Left hindlimb (tissue), 1 donor: Measurements from ENCODE around the gene NIT2.
"Not testable (repeated sequence)": the region's sequence is repeated elsewhere in the genome, so short reads cannot be mapped to it uniquely, and the experiment has no call there.

Experiments
- DNase-seq: peaks from one replicate; pipeline ENCODE4 v3.0.0-alpha.2; 2018

The NIT2 gene

DNA sequence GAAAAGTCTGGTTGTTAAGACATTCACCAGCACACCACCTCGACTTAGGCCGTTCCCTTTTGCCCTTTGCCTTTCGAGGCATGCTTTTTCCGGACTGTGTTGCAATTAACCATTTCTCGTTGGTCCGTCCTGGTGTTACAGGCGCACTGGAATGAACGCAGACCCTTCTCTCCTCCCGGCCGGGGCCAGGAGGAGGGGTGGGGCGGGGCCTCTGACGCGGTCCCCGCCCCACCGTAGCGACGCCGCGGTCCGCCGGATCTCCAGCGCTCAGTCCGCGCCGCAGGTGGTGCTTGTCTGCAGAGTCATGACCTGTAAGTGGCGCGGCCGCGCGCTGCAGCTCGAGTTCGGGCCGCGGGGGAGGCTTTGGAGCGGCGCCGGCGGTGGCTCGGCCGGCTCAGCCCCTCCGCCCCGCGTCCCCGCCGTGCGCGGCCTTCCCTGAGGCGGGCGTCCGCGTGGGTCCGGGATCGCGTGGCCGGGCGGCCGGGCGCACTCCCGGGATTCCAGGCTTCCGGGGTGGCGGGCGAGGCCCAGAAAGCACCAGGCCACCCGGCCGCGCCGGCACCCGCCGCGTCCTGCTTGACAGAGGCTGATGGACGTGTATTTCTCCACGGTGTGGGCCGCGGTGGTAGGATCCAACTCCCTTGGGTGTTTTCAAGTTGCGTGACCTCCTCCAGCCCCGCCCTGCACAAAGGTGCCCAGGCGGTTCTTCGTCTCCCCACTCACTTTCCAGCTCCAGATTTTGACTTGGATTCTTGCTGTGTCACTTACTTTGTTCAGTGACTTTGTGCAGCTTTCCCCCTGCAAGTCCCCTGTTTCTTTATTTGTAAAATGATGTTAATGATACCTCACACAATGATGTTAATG is at the start of gene NIT2:
NIT2 (plus strand) TSS at position 270 of the 864 bp plus-strand sequence; CDS start at position 305, 35 bp downstream.
- DNase-seq: peak; percentile 85

GRCh38 chr3:100288288-100288894 is 46.2 kb upstream of the NIT2 start:
- no peak for DNase-seq

DNA sequence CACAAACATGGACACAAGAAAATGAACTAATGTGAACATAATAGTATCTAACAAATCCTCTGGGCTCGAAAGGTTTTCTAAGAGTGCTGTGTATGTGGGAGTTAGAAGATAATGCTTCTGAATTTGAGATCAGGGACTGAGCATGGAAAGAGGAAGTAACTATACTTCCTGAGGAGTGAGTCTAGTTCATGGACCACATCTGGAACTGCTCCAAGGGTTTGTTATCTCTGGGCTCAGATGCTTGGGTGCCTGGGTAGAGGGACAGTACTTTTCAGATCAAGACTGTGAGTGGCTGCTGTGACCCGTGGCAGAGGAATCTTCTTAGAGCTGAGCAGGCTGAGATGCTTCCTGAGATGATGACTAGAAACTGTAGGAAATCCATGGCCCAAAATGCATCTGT is 45.2 kb upstream of the NIT2 start:
- DNase-seq: no peak

DNA sequence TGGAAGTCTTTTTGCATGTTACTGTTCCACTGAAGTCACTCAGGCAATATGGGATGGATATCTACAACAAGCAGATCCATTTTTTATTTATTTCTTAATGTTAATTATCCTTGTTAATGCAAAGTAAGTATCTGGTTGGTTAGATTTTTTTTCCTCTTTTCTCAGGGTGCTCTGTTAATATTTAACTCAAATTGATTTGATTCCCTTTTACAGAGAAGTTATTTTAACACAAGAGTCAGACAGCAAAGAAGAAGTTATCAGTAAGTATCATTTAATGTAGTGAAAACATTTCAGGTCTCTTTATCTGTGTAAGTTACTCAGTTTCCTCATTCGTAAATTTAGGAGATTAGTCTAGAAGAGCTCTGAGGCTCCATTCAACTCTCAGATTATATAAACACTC is 39.5 kb upstream of the NIT2 start:
- DNase-seq: no peak

DNA sequence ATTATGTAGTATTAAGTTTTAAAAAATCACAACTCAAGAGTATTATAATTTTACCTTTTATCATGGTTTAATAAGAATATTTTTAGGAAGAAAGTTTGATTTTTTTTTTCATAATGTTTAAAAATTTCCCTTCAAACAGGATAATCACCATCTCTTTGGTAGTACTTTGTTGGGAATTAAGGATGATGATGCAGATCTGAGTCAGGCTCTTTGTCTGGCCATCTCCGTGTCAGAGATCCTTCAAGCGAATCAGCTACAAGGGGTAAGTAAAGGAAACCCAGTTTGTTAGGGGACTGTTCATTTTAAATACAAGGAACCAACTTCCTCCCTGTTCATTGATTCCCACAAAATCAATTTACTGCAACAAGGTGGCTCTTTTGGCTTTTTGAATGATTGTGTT is 36.8 kb upstream of the NIT2 start:
- no peak for DNase-seq

DNA sequence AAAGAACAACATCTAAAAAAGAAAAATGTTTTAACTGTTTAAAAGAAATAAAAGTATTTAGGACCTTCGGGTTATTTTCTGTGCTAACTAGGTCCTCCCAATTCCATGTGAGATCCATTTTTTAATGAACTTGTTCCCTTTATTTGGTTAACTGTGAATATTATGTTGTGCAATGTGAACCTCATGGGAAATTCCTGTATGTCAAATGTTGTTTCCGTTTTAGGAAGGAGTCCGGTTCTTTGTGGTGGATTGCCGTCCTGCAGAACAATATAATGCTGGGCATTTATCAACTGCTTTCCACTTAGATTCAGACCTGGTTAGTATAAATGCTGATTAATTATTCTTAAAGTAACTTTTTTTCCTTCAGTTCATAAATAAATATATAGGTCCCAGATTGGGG is 35.5 kb upstream of the NIT2 start:
- DNase-seq: no peak

DNA sequence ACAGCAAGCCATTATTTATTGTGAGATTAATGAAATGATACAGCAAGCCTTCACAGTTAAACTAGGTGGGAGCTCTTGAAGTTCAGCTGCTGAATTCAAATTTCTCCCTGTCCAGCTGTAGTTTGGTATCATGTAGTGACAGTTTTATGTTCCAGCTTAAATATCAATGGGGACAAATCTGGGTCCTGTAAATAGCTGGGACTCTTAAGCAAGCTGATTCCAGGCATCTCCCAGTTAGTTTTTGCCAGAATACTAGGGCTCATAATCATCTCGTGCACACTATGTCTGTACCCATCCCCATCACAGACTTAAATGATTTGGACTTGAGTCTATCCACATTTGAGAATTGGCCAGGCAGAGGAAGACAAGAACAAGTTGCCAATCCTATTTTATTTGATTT is 27.9 kb upstream of the NIT2 start:
- DNase-seq: no peak

- no peak for DNase-seq
These were observed 24.1 kb upstream of the NIT2 start for GRCh38 chr3:100310355-100310965.

GRCh38 chr3:100311011-100311410 is 23.5 kb upstream of the NIT2 start:
- no peak for DNase-seq

DNA sequence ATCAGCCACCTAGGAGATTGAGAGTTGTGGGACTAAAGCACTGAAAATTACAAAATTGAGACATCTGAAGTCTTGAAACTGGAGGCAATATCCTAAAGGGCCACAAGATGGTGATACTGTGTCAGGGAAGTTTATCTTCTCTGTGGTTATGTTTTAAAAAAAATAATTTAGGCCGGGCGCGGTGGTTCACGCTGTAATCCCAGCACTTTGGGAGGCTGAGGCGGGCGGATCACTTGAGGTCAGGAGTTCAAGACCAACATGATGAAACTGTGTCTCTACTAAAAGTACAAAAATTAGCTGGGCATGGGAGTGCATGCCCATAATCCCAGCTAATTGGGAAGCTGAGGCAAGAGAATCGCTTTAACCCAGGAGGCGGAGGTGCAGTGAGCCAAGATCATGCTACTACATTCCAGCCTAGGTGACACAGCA is 17.9 kb upstream of the NIT2 start:
- peak; percentile 39 for DNase-seq

DNA sequence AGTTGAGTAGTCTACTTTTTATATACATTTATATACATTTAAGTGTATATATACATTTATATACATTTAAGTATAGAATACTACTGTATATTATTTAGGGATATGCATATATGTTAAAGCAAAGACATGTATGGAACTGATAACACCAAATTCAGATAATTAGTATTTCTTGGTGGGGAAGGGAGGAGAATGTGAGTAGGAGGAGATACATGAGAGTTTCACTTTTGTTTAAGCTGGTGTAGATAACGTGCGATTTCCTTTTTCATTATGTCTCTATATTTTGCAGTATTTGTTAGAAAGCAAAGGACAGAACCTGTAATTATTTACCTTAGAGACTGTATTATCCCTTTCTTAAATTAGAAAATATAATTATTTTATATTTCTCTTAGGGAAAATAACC is 16.6 kb upstream of the NIT2 start:
- DNase-seq: no peak

GRCh38 chr3:100319951-100320350 is 14.6 kb upstream of the NIT2 start:
- no peak for DNase-seq

DNA sequence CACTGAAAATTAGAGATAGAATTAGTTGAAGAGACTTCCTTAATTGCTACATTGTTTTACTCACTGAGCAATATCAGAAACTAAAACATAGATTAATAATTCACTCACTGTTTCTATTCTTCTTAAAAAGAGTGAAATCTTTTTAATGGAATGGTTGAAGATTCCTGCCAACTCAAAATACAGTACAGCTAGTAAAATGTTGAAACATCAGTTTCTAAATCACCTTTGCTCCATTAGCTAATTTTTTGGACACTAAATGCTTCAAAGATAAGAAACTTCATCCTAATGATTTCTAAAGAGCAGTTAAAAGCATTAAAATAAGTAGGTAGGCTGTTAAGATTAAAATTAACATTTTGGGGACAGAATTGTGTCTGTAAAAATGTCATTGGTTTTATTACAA is 10.5 kb upstream of the NIT2 start:
- DNase-seq: no peak

DNA sequence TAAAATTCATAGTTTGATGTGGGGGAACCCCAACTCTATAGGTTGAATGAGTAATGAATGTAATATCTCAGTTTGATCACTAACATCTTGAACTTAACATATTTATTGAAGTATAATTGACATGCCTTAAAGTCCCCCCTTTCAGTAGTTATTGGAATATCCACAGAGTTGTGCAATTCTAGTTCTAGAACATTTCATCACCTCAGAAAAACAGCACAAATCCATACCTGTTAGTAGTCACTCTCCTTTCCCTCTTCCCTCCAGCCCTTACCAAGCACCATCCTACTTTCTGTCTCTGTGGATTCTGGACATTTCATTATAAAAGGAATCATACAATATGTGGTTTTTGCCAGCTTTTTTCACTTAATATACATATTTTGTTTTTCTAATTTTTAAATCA is 8.7 kb upstream of the NIT2 start:
- DNase-seq: no peak

- DNase-seq: not testable (repeated sequence)
These were observed 7.2 kb upstream of the NIT2 start for GRCh38 chr3:100327377-100327776.

DNA sequence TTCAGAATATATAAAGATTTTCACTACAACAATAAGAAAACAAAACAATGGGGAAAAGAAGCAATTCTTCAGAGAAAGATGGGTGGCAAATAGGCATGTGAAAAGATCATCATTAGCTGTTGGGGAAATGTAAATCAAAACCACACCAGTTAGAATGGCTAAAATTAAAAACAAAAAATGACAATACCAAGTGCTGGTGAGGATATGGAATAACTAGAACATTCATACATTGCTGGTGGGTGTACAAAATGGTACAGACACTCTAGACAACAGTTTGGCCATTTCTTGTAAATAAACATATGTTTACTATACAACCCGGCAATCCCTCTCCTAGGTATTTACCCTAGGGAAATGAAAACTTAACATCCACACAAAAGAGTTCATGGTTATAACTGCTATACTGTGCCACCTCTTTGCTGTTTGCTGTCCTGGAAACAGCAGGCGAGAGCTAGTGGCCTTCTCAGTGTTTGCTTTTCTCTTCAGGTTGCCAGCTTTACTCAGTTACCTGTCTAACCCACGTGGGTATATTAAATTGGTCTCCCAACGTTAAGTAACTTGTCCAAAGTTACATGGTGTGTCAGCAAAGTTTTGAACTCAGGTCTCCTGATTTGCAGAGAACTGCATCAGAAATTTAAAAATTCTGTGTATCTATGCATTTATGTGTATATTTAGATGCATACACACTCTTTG is 4.6 kb upstream of the NIT2 start:
- no peak for DNase-seq

GRCh38 chr3:100330651-100331050 is 3.9 kb upstream of the NIT2 start:
- DNase-seq: no peak

DNA sequence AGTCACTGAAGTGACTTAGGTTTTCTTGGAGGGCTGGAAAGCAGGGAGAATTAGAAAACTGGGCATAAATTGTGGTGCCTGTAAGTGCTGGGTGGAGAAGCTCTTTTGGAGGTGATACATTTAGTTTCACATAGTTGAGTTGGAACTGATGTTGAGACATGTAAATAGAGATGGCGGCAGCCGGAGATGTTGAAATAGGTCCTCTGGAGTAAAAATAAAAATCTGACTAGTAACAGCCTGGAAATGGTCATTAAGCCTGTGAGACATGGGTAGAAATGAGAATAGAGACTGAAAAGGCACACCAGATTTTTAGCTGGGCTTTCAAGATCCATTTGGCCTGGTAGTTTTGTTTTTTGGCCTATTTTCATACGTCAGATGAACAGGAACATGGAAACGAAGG is 2.9 kb upstream of the NIT2 start:
- no peak for DNase-seq

DNA sequence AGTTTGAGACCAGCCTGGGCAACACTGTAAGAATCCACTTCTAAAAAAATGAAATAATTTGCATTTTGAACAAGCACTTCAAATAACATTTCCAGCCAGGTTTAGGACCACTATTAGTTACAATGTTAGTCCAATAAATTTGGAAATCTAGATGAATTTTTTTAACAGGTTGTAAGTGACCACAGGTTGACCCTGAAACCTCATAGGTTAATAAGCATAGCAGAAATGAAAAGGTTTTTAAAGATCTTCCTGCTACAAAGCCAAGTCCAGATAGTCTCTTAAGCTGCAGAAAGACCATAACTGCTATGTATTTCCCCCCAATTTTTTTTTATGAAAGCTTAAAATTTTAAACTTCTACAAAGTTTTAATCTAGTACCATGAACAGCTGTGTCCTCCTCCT is 1.5 kb upstream of the NIT2 start:
- no peak for DNase-seq

DNA sequence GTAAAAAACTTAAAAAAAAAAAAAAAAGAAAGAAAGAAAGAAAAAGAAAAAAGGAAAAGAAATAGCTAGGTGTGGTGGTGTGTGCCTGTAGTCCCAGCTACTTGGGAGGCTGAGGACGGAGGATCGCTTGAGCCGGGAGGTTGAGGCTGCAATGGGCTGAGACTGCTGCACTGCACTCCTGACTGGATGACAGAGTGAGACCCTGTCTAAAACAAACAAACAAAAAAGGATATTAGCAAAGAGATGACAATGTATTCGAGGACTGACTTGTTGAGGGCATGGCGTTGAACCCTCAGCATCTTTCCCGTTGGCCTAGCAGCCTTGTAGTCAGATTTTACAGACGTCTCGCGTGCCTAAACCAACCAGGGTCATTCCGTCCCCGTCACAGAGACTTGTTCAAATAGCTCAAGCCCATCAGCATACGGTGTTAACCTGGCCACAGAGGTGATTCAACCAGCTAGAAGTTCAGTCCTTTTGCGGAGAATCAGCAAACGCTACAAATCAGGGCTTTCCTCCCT is 528 bp upstream of the NIT2 start:
- DNase-seq: no peak

GRCh38 chr3:100335434-100335833 is 877 bp downstream of the NIT2 start:
- DNase-seq: no peak

GRCh38 chr3:100336229-100336628 is 1.7 kb downstream of the NIT2 start:
- DNase-seq: not testable (repeated sequence)

DNA sequence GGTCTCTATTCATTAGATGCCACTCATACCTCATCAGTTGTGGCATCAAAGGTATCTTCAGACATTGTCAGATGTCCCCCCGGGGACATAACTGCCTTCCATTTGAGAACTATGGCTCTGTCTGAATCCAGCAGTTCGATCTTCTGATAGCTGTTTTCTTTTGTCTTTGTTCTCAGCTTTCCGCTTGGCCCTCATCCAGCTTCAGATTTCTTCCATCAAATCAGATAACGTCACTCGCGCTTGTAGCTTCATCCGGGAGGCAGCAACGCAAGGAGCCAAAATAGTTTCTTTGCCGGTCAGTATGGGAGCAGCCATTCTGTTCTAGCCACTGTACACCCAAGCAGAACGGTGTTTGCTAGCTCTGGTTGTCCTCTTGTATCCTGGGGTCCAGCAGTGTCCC is 4.4 kb downstream of the NIT2 start:
- DNase-seq: no peak
